Neural cell (in vitro differentiated cells): ENCODE results near the gene SURF2. TPM values are rescaled to one million over a fixed set of nuclear protein-coding genes. Genes with fewer than 3 reads are reported as not detected.
A peak's percentile ranks its signal among the peaks of the same experiment; 100 is the strongest.
"Not testable (repeated sequence)": the region's sequence is repeated elsewhere in the genome, so short reads cannot be mapped to it uniquely, and the experiment has no call there.

Experiments used
- H2AFZ ChIP-seq: fragments of 200-600, 300-800 bp; sonication (generic), shearing (Covaris generic); 2 replicates; pipeline ENCODE4 v1.6.0; 2014; ENCODE audit warnings: low read depth, mild to moderate bottlenecking, antibody characterized with exemption, low read length, moderate library complexity
- H3F3A ChIP-seq: fragments of 200-600 bp; shearing (Covaris generic); 2 replicates; pipeline ENCODE4 v1.6.1; 2016; ENCODE audit warnings: mild to moderate bottlenecking, moderate library complexity, mixed read lengths, antibody characterized with exemption, low read length; ENCODE audit not compliant: insufficient read depth, poor library complexity, severe bottlenecking
- H3K27ac ChIP-seq: fragments of 200-600, 300-800 bp; sonication (generic), shearing (Covaris generic); 2 replicates; pipeline ENCODE4 v1.5.1; 2014; ENCODE audit warnings: mild to moderate bottlenecking, low read length, moderate library complexity
- H3K27me3 ChIP-seq: fragments of 300-800, 200-600 bp; sonication (generic), shearing (Covaris generic); 2 replicates; pipeline ENCODE4 v1.6.0; 2014; ENCODE audit warnings: mild to moderate bottlenecking, low read depth, low read length, moderate library complexity; ENCODE audit not compliant: insufficient read depth
- H3K36me3 ChIP-seq: fragments of 300-800, 200-600 bp; sonication (generic), shearing (Covaris generic); 2 replicates; pipeline ENCODE4 v1.5.1; 2014; ENCODE audit warnings: mild to moderate bottlenecking, antibody characterized with exemption, low read length, moderate library complexity; ENCODE audit not compliant: insufficient read depth
- H3K4me2 ChIP-seq: fragments of 300-800, 200-600 bp; sonication (generic), shearing (Covaris generic); 2 replicates; pipeline ENCODE4 v1.6.0; 2014; ENCODE audit warnings: mild to moderate bottlenecking, low read length
- H3K4me3 ChIP-seq: fragments of 300-800, 200-600 bp; sonication (generic), shearing (Covaris generic); 2 replicates; pipeline ENCODE4 v1.5.1; 2014; ENCODE audit warnings: mild to moderate bottlenecking, low read length, moderate library complexity
- H3K79me2 ChIP-seq: fragments of 200-600 bp; shearing (Covaris generic); replicated peaks from 2 replicates; pipeline ENCODE4 v1.6.0; 2014; ENCODE audit warnings: mild to moderate bottlenecking, low read length, moderate library complexity; ENCODE audit not compliant: insufficient read depth
- H3K9ac ChIP-seq: fragments of 300-800, 200-600 bp; sonication (generic), shearing (Covaris generic); 2 replicates; pipeline ENCODE4 v1.6.1; 2016; ENCODE audit warnings: mild to moderate bottlenecking, low read length, mixed read lengths
- H3K9me2 ChIP-seq: fragments of 200-600 bp; shearing (Covaris generic); 2 replicates; pipeline ENCODE4 v1.6.1; 2016; ENCODE audit warnings: mild to moderate bottlenecking, low read length, mixed read lengths; ENCODE audit not compliant: insufficient read depth
- H3K9me3 ChIP-seq: fragments of 200-600, 300-800 bp; sonication (generic), shearing (Covaris generic); 2 replicates; pipeline ENCODE4 v1.6.1; 2016; ENCODE audit warnings: mild to moderate bottlenecking, mixed run types, low read length, moderate library complexity, mixed read lengths
- H4K20me1 ChIP-seq: fragments of 200-600 bp; shearing (Covaris generic); 2 replicates; pipeline ENCODE4 v1.6.1; 2016; ENCODE audit warnings: mild to moderate bottlenecking, mixed run types; ENCODE audit not compliant: insufficient read depth
- EP300 ChIP-seq: fragments of 450-650 bp; conservative IDR thresholded peaks from 2 replicates; pipeline ENCODE4 v1.6.1; 2014; ENCODE audit warnings: antibody characterized with exemption, mild to moderate bottlenecking, moderate library complexity; ENCODE audit not compliant: poor library complexity, severe bottlenecking
- EZH2 ChIP-seq: fragments of 200-600, 300-800 bp; shearing (Covaris generic), sonication (generic); IDR thresholded peaks from 2 replicates; pipeline ENCODE4 v1.6.1; 2014; ENCODE audit warnings: antibody characterized with exemption, low read length, borderline replicate concordance, mild to moderate bottlenecking; ENCODE audit not compliant: insufficient read depth, poor library complexity, severe bottlenecking
- MXI1 ChIP-seq: fragments of 450-650 bp; conservative IDR thresholded peaks from 2 replicates; pipeline ENCODE4 v1.6.1; 2014; ENCODE audit warnings: antibody characterized with exemption, mild to moderate bottlenecking; ENCODE audit not compliant: poor library complexity, severe bottlenecking
- POLR2AphosphoS5 ChIP-seq: IDR thresholded peaks from 2 replicates; pipeline ENCODE4 v1.6.1; 2012
- RAD21 ChIP-seq: fragments of 450-650 bp; conservative IDR thresholded peaks from 2 replicates; pipeline ENCODE4 v1.6.1; 2014; ENCODE audit warnings: antibody characterized with exemption, mild to moderate bottlenecking, moderate library complexity
- SMC3 ChIP-seq: fragments of 450-650 bp; conservative IDR thresholded peaks from 2 replicates; pipeline ENCODE4 v1.6.1; 2014; ENCODE audit warnings: antibody characterized with exemption, mild to moderate bottlenecking, moderate library complexity; ENCODE audit not compliant: poor library complexity
- TAF1 ChIP-seq: IDR thresholded peaks from 2 replicates; pipeline ENCODE4 v1.6.1; 2012; ENCODE audit warnings: low read depth
- polyA plus RNA-seq: library from polyadenylated mRNA; depleted of rRNA; stranded (reverse); fragments of >200 nt; gene quantifications from 2 replicates; pipeline ENCODE4 v1.2.3, GENCODE V29; 2014
- TF ChIP-seq, protein P1 (sequence below): IDR thresholded peaks from 2 replicates; pipeline ENCODE4 v1.6.1; 2012; ENCODE audit warnings: borderline replicate concordance
- TF ChIP-seq, protein P2 (sequence below): fragments of 450-650 bp; IDR thresholded peaks from 2 replicates; pipeline ENCODE4 v1.5.1; 2014; ENCODE audit warnings: antibody characterized with exemption, mild to moderate bottlenecking, moderate library complexity; ENCODE audit not compliant: poor library complexity, severe bottlenecking

Gene SURF2
- polyA plus RNA-seq, 1 donor from 2014 or later, result 36.4 TPM

DNA sequence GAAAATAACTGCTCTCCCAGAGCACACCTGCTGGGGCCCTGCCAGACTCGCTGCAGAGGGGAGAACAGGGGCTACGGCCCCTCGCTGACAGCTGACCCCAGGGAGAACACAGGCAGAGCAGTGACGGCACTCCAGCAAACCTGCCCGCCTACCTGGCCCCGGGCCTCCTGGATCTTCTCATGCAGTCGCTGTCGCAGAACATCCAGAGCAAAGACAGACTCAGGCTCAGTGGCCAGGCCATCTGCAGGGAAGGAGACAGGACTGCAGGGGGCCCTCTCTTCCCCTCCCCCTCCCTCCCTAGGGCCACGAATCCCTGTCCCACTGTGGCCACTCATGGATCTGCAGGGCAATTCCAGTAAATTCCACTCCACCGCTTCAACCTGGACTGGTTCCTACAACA lies 22.8 kb upstream of the SURF2 start:
- Histone ChIP-seq H3K9me2 (no peaks in the 10 kb centered on the region), H3F3A (no peaks in the 10 kb centered on the region), H3K4me2 (no peak overlapping the region), H3K79me2 (peaks cover 14% of the 10 kb centered on the region), H4K20me1 (no peaks in the 10 kb centered on the region), H3K27ac (no peak overlapping the region), H3K9me3 (no peaks in the 10 kb centered on the region), H3K4me3 (no peak overlapping the region), H3K27me3 (no peaks in the 10 kb centered on the region), H3K36me3 (no peaks in the 10 kb centered on the region), H3K9ac (no peak overlapping the region), H2AFZ (no peak overlapping the region)
- no peak for TF ChIP-seq POLR2AphosphoS5
- TF ChIP-seq SMC3, result no peak
- no peak for TF ChIP-seq EP300
- TF ChIP-seq, protein P1, sequence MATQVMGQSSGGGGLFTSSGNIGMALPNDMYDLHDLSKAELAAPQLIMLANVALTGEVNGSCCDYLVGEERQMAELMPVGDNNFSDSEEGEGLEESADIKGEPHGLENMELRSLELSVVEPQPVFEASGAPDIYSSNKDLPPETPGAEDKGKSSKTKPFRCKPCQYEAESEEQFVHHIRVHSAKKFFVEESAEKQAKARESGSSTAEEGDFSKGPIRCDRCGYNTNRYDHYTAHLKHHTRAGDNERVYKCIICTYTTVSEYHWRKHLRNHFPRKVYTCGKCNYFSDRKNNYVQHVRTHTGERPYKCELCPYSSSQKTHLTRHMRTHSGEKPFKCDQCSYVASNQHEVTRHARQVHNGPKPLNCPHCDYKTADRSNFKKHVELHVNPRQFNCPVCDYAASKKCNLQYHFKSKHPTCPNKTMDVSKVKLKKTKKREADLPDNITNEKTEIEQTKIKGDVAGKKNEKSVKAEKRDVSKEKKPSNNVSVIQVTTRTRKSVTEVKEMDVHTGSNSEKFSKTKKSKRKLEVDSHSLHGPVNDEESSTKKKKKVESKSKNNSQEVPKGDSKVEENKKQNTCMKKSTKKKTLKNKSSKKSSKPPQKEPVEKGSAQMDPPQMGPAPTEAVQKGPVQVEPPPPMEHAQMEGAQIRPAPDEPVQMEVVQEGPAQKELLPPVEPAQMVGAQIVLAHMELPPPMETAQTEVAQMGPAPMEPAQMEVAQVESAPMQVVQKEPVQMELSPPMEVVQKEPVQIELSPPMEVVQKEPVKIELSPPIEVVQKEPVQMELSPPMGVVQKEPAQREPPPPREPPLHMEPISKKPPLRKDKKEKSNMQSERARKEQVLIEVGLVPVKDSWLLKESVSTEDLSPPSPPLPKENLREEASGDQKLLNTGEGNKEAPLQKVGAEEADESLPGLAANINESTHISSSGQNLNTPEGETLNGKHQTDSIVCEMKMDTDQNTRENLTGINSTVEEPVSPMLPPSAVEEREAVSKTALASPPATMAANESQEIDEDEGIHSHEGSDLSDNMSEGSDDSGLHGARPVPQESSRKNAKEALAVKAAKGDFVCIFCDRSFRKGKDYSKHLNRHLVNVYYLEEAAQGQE, result no peak
- no peak for TF ChIP-seq EZH2
- TF ChIP-seq, protein P2, sequence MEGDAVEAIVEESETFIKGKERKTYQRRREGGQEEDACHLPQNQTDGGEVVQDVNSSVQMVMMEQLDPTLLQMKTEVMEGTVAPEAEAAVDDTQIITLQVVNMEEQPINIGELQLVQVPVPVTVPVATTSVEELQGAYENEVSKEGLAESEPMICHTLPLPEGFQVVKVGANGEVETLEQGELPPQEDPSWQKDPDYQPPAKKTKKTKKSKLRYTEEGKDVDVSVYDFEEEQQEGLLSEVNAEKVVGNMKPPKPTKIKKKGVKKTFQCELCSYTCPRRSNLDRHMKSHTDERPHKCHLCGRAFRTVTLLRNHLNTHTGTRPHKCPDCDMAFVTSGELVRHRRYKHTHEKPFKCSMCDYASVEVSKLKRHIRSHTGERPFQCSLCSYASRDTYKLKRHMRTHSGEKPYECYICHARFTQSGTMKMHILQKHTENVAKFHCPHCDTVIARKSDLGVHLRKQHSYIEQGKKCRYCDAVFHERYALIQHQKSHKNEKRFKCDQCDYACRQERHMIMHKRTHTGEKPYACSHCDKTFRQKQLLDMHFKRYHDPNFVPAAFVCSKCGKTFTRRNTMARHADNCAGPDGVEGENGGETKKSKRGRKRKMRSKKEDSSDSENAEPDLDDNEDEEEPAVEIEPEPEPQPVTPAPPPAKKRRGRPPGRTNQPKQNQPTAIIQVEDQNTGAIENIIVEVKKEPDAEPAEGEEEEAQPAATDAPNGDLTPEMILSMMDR, result no peak
- TF ChIP-seq RAD21, result no peak
- TF ChIP-seq TAF1, result no peak
- TF ChIP-seq MXI1, result no peak

DNA sequence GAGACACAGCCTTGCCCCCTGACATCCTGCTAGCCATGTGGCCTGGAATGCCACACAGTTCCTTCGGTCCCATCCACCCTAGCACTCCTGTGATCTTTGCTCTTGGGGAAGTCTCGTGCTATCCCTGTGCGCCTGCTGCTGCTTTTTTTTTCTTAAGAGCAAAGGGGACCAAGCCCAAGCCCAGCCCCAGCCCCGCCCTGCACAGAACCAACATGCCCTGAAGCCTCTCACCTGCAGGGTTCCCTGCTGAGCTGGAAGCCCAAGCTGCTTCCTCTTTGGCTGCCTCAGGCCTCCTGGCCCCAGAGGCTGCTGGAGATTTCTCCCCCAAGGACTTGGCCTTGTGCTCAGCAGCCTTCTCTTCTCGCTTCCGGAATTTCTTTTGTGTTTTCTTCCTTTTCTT lies 22.2 kb upstream of the SURF2 start:
- Histone ChIP-seq H3K9me3 (no peaks in the 10 kb centered on the region), H3K79me2 (peaks cover 14% of the 10 kb centered on the region), H3K27me3 (no peaks in the 10 kb centered on the region), H3K36me3 (no peaks in the 10 kb centered on the region), H3F3A (no peaks in the 10 kb centered on the region), H3K27ac (no peak overlapping the region), H4K20me1 (no peaks in the 10 kb centered on the region), H2AFZ (no peak overlapping the region), H3K4me2 (no peak overlapping the region), H3K9ac (no peak overlapping the region), H3K9me2 (no peaks in the 10 kb centered on the region), H3K4me3 (peak overlapping the region; percentile 90)
- TF ChIP-seq, protein P1, result no peak
- TF ChIP-seq, protein P2, result no peak
- no peak for TF ChIP-seq SMC3
- TF ChIP-seq POLR2AphosphoS5, result no peak
- TF ChIP-seq EP300, result no peak
- TF ChIP-seq EZH2, result no peak
- no peak for TF ChIP-seq MXI1
- no peak for TF ChIP-seq RAD21
- no peak for TF ChIP-seq TAF1

DNA sequence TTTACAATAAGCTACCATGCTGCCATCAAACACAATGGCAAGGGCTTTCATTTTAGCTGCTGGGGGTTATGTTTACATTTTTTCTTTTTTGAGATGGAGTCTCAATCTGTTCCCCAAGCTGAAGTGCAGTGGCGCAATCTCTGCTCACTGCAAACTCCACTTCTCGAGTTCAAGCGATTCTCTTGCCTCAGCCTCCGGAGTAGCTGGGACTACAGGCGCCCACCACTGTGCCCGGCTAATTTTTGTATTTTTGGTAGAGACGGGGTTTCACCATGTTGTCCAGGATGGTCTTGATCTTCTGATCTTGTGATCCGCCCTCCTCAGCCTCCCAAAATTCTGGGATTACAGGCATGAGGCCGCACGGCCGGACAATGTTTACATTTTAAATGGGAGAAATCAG lies 21.5 kb upstream of the SURF2 start:
- H2AFZ ChIP-seq, H3K36me3 ChIP-seq, H3K9me2 ChIP-seq, H4K20me1 ChIP-seq, H3K27ac ChIP-seq, H3K27me3 ChIP-seq, H3K9me3 ChIP-seq, H3F3A ChIP-seq: not testable (repeated sequence)
- Histone ChIP-seq H3K4me2 (peak overlapping the region; percentile 64), H3K4me3 (peak overlapping the region; percentile 90), H3K79me2 (peaks cover 14% of the 10 kb centered on the region), H3K9ac (peak overlapping the region; percentile 71)
